Left ventricle myocardium superior (tissue), 1 donor: ENCODE measurements around the gene FN3KRP. TPM values are rescaled to one million over a fixed set of nuclear protein-coding genes. Genes with fewer than 3 reads are reported as not detected.

Experiments used
- ATAC-seq: fragments of 200-7000 bp; cut with Tn5 transposase; one replicate; pipeline ENCODE4 v1.9.1; 2020; ENCODE audit warnings: mild to moderate bottlenecking, moderate library complexity
- DNase-seq: peaks from one replicate; pipeline ENCODE4 v3.0.0-alpha.2; 2020
- intact Hi-C: fragments of 100-400 bp; cut with micrococcal nuclease; formaldehyde crosslinking; loops from one replicate; pipeline ENCODE4 v1.11.0; 2022
- total RNA-seq: library from RNA; stranded (reverse); fragmentation: NEBNext Ultra II Directional; extraction: Animal tissue kit (Norgen Biotek cat#: 25700); gene quantifications from one replicate; pipeline ENCODE4 v1.2.1, GENCODE V29; 2021
- donor health status: DM: no; HTN: yes; CAD: no; lungs with severe emphysema.

Gene FN3KRP
- total RNA-seq, 1 donor from 2014 or later, result 14.0 TPM

DNA sequence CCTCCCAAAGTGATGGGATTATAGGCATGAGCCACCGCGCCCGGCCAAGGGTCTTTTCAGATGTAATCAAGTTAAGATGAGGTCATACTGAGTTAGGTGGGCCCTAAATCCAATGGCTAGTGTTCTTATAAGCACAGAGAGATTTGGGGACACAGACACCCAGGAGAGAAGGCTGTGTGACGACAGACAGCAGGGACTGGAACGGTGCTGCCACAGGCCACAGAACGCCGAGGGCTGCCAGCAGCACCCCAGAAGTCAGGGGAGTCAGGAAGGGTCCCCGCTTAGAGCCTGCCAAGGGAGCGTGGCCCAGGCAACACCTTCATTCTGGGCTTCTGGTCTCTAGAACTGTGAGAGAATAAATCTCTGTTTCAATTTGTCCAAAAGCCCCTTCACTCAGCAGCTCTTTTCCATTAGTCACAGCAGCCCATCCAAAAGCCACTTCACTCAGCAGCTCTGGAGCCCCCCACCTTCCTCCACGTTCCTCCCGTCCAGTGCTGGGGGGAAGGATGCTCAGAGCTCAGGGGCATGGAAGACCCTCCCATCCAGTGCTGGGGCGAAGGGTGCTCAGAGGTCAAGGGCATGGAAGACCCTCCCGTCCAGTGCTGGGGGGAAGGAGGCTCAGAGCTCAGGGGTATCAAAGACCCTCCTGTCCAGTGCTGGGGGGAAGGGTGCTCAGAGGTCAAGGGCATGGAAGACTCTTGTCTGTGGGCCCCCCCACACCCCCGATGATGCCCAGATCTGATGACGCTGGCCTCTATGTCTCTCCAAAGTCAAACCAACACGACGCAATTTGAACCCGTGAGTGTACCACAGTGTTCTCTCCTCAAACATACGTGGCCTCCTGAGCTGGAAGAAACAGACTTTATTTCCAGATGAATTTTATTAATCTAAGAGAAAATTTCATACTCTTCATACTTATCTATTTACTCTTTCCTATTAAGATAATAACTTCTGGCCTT, 29.9 kb upstream of the FN3KRP start:
- intact Hi-C loops, result no loop called here
- ATAC-seq (no peak), DNase-seq (no peak)

DNA sequence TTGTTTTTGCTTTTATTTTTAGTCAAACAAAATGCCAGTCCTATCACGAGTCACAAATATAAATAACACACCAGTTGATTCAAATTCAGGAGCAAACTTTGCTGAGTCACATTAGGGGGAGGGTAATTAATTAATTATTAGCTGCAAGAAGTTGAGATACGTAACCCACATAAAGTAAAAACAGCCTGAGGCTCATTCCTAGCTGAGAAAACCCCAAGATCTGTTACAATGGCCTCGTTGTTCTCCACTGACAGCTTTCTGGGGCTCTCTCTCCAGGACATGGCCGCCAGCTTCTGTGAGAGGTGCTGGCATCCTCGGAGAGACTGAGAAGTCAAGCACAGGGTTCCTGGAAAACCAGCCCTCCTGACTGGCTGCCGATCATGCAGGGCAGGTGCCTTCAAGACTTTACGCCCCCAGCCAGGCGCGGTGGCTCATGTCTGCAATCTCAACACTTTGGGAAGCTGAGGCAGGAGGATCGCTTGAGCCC, 29.1 kb upstream of the FN3KRP start:
- ATAC-seq (peak; percentile 59), DNase-seq (no peak)
- intact Hi-C loops, result no loop called here

DNA sequence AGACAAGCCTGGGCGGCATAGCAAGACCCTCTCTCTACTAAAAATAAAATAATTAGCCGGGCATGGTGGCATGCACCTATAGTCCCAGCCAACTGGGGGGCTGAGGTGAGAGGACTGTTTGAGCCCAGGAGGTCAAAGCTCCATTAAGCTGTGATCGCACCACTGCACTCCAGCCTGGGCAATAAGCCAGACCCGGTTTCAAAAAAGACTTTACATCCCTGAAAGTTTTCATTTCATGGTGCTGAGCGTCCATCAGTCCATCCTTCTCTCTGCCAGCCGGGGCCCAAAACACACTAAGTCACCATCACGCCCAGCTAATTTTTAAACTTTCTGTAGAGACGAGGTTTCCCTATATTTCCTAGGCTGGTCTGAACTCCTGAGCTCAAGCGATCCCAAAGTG, 28.6 kb upstream of the FN3KRP start:
- DNase-seq (no peak), ATAC-seq (peak; percentile 18)
- intact Hi-C loops, result no loop called here

DNA sequence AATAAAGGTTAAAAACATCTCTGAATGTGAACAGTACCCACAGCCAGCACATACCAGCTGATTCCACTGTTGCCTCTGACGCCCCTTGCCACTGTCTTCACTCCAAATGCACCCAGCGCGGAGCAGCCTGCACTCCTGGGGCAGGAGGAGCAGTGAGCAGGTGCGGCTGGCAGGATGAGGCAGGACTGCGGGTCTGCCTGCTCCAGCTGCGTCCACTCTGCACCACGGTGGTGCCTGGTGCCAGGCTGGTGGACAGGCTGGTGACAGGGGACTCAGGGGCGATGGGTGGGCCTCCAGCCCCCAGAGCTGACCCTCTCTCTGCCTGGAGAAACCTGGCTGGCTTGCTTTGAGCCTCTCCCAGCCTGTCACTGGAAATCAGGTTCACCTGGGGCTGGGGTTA, 27.4 kb upstream of the FN3KRP start:
- DNase-seq (no peak), ATAC-seq (no peak)
- intact Hi-C loops, result no loop called here

DNA sequence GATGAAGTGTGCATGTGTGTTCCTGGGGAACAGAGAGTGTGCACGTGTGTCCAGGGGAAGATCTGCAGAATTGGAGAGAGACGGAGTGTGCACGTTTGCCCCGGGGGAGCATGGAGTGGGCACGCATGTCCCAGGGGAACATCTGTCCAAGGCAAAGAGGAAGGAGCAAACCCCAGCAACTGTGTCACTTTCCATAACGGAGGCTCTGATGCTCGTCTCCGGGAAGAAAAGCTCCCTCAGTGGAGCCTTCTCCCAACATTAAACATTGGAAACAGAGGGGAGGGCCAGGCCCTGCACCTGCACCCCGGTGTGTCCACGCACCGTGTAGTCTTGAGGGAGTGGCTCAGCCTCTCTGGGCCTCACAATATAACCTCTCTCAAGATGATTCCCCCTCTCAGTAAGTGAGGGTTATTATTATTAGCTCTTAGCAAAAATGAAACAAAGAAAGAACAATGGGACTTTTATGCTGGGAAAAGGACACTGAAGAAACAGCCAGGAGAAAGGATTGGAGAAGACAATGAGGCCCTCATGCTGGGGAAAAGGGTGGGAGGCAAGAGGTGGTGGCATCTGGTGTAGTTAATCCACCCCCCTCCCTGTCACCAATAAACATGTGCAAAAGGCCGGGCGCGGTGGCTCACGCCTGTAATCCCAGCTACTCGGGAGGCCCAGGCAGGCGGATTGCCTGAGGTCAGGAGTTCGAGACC, 25.6 kb upstream of the FN3KRP start:
- intact Hi-C loops, result no loop called here
- DNase-seq (no peak), ATAC-seq (no peak)

DNA sequence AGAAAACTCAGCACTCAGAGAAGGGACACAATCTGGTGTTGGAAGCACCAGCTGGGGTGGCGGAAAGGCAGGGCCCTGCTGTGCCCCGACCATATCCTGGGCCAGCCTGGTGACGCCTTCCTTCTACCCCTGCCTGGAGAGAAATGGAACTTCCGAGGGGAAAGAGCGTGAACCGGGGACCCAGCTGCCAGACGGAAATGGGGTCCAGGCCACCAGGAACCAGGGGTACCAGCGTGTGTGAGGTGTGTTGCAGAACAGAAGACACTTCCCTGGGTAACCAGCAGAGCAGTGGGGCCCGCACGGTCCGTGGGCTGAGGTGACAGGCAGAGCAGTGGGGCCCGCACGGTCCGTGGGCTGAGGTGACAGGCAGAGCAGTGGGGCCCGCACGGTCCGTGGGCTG, 24.8 kb upstream of the FN3KRP start:
- intact Hi-C loops, result no loop called here
- ATAC-seq, result no peak
- no peak for DNase-seq

DNA sequence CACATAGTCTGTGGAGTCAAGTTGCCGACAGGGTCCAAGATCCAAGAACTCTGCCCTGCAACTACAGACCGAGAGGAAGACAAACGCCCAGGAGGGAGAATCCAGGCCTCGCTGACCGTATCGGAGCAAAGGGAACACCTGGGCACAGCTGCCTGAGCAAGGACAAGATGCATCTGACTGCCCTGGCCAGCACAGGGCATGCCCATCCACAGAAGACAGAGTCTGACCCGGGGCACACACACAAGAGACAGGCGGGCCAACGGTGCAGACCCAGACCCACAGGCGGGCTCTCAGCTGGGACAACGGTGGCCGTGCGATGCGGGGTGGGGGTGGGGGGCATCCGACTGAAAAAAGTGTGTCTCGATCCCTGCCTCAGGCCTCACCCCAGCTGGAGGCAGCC, 24.2 kb upstream of the FN3KRP start:
- intact Hi-C loops, result no loop called here
- no peak for ATAC-seq
- DNase-seq, result no peak

DNA sequence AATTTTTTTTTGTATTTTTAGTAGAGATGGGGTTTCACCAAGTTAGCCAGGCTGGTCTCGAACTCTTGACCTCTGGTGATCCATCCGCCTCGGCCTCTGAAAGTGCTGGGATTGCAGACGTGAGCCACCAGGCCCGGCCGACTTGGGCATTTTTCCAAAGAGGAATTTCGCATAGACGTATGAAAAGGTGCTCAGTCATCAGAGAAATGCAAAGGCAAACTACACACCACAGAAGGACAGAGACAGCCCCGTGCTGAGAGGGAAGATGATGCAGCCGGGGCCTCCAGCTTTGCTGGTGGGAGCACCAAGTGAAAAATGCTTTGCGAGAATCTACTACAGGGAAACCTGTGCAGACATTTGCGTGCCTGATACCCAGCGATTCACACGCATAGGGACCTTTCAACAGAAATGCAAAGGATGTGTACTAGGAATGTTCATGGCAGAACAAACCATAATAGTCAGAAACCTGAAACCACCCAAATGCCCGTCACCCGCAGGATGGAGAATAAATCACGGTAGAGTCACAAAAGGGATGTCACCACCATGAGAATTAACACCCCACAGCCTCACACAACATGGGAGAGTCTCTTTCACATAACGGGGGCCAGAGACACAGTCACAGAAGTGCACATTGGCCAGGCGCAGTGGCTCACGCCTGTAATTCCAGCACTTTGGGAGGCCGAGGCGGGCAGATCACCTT, 23.2 kb upstream of the FN3KRP start:
- ATAC-seq (no peak), DNase-seq (no peak)
- intact Hi-C loops, result no loop called here

DNA sequence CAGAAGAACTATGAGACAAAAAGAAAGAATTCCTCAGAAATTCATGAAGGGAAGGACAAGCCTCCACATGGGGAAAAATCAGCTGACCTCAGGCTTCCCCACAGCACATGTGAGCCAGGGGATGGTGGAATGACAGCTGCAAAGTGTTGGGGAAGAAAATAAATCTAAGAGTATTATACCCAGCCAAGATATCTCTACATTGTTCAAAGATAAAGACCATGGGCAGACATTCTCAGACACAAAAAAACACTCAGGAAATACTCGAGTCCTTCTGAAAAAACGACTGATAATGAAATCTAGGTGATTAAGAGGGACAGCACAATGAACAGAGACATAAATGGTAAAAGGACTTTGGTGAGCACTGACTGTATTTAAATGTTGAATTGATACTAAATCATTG, 21.9 kb upstream of the FN3KRP start:
- intact Hi-C loops, result no loop called here
- ATAC-seq (no peak), DNase-seq (no peak)

DNA sequence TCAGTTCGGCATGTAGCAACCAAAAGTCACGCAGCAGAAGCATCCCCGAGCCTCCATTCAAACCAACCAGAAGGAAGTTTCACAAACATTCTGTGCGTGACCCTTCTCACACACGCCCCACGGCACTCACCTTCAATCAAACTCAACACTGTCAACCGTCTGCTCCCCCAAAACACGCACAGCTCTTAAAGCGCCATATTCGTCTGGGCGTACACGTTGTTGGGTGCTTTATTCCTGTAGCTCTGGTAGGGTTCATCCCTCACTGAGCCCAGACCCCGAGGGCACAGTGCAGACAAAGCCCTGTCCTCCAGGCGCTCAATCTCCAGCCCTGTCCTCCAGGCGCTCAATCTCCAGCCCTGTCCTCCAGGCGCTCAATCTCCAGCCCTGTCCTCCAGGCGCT, 20.2 kb upstream of the FN3KRP start:
- intact Hi-C loops, result no loop called here
- ATAC-seq (no peak), DNase-seq (no peak)

DNA sequence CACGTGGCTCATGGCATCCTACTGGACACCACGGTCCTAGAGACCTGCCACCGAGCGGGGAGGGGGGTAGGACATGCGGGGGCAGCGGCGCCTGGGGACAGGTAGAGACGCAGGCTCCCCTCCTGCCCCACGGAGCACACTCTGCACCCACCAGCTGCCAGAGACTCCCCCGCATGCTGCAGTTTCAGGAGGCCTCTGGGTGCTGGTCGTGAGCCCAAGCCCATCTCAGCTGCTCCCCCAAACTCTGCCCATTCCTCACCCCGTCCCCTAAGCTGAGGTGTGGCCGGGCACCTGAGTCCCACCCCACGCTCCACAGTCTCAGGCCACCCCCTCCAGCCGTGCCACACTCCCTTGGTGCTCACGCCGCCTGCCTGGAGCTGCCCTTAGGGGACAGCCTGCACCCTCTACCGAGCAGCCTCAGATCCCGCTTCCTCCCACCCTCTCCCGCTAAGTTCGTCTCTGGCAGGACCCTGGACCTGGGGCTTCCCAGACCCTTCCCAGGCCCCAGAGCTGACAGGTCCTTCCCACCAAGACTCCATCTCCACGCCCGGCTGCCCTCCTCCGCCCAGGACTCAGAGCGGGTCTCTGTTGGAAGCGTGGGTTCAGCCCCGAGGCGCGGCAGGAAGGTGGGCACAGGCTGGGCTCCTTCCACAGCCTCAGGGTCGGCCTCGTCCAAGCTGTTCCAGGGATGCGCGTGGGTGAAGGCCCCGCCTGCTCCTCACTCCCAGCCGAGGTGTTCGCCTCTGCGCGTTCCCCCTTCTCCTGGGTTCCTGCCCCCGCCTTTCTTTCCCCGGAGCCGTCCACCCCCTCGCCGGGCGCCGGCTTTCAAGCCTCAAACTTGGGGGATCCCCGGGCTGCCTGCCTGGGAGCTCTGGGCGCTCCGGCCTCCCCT, 19.3 kb upstream of the FN3KRP start:
- no peak for ATAC-seq
- intact Hi-C loops, result no loop called here

DNA sequence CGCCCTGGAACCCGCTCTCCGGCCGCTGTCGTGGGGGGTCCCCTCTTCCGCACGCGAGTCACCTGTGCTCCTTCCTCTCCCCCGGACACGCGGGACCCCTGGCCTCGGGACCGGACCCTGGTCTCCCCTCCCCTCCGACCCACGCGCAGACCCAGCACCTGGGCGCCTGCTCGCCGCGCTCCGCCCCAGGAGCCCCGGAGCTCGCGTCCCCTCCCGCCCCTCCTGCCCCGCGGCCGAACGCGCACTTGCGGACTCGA, 18.8 kb upstream of the FN3KRP start:
- intact Hi-C loops, result no loop called here
- DNase-seq, result no peak
- ATAC-seq, result no peak

More for the DNA sequence above, 19.3 kb upstream of the FN3KRP start:
- no peak for DNase-seq

DNA sequence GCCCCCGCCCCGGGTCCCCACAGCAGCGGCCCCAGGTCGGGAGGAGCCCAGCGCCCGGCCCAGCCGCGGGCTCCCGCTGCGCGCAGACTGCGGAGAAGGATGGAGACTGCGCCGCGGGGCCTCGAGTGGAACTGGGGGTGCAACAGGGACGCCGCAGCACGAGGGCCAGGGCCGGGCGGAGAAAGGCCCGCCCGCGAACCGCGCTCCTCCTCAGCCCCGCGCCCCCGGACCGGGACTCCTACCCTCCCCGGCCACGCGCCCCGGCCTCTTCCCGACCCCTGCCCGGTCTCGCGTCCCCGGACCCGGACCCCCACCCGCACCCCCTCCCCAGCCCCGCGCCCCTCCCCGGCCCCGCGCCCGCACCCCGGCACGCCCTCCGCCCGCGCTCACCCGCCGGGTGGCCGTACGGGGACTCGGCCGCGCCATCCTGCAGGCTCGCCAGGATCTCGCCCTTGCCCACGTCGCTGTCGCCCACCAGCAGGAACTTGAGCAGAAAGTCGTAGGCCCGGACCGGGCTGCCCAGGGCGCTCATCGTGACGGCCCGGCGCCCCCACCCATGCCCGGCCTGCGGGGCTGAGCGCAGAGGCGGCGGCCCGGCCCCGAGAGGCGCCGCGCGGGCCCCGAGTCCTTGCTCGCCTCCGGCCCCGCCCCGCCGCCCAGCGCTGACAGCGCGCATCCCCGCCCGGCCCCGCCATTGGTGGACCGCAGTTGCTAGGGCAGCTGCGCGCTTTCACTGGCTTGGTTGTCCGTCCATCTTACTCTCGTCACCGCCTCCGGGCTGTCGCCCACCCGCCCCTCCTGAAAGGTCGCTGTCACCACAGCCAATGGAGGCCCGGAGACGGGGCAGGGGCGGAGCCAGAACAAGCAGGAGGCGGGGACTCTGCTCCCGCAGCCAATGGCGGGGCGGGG, 18.2 kb upstream of the FN3KRP start, which contains the start of gene RAB40B:
Gene RAB40B (minus strand): TSS at position 634 of the 909 bp plus-strand sequence. CDS start 102 bp downstream, at position 532.
- DNase-seq (peak; percentile 99), ATAC-seq (peak; percentile 99)
- intact Hi-C loops, result no loop called here

DNA sequence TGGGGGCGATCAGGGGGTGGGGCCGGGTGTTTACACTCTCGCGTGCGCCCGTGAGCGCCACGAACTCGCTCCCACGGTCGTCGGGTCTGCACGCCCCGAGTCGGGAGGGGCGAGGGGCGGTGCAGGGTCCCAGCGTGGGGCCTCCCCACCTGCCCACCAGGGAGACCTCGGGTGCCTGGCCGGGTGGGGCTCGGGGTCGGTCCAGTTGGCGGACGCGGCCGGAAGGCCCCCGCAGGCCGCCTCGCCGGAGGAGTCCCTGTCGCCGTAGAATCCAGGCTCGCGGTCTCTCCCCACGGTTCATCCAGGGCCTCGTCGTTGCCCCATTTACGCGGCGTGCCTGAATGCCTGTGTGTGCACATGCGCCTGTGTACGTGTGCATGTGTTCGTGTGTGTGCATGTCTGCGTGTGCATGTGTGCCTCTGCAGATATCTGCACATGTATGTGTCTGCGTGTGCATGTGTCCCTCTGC, 17.5 kb upstream of the FN3KRP start:
- DNase-seq, result no peak
- intact Hi-C loops, result no loop called here
- ATAC-seq, result no peak

DNA sequence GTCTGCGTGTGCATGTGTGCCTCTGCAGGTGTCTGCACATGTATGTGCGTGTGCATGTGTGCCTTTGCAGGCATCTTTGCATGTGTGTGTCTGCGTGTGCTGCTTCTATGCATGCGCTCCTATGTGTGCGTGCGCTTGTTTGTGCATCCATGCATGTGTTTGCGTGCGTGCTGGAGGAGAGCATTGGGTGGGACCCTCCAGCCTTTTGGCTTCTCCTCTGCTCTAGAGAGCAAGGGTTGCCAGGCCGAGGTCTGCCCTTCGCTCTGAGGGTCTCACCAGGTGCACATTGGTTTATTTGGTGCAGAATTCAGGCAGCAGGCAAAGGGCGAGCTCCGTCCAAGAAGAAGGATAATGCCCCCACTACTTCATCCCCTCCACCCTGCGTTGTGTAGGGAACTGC, 17.0 kb upstream of the FN3KRP start:
- DNase-seq (no peak), ATAC-seq (no peak)
- intact Hi-C loops, result no loop called here

DNA sequence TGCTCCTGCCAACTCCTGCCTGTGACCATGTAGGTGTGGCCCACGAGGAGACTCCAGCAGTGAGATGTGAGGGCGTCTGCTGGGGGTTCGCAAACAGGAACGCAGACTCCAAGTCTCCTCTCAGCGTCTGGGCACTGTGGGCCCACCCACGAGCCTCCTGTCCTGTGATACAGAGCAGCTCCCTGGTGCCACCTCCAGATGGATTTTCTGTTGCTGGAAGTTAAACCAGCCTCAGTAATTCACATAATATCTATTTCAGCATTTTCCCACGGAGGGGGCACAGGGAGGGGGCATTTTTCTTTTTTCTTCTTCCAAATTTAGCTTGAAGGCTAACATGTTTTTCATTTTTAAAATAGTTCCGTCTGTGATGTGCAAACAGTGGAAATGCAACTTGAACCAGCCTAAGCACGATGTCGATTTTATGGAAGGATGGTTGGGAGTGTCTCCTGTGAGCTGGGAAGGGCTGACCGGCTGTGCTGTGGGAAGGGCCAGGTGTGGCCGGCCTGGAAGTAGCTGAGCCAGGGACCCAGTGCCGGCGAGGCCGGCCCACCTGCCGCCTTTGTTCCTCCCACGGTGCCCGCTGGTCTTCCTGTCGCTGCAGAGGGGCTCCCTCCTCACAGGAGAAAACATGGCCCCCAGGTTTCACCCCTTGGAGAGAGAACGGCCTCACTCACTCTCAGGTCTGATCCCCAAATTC, 14.1 kb upstream of the FN3KRP start:
- no peak for DNase-seq
- intact Hi-C loops, result no loop called here
- no peak for ATAC-seq

DNA sequence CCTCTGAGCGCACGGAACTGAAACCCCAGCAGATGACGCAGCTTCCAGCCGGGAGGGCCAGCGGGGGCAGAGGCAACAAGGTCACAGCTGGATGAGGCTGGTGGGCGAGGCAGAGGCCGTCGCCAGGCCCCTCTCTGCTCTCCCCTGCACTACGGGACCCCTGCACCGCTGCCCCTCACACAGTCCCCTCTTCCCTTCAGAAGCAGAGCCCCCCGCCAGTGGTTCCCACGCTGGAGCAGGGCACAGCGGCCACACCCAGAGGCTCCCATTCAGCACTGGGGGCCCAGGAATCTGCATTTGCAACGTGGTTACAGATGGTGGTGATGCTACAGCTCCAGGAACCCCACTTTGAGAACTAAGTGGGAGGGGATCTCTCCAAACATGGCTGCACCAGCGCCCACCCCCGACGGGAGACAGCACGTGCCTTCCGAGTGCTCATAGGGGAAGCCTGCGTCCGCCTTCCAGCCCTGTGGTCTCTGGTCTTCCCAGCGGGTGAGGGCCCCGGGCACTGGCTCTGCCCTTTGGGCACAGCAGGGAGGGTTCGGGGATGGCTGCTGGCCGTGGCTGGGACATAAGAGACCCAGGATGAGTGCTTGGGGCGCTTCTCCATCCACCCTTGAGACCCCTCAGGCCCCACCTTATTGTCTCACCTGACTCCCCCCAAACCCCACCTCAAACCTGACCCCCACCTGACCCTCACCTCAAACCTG, 13.3 kb upstream of the FN3KRP start:
- intact Hi-C loops, result no loop called here
- ATAC-seq (no peak), DNase-seq (no peak)
